GM12878 (cell line): ENCODE measurements around the gene DYDC2. TPM values are rescaled to one million over a fixed set of nuclear protein-coding genes. Genes with fewer than 3 reads are reported as not detected.

ENCODE experiments used
- ATAC-seq: fragments of 200-7000 bp; cut with Tn5 transposase; 3 replicates; pipeline ENCODE4 v1.9.1; 2020; ENCODE audit warnings: mild to moderate bottlenecking, moderate library complexity
- BruUV-seq: library from RNA; stranded (reverse); fragments of 400-500 nt; replicated peaks from 2 replicates; lab custom pipeline; 2021; lab: Mats Ljungman, UMichigan
- CTCF ChIA-PET: fragments of 300-600 bp; sonication (Branson Sonifier 250); formaldehyde crosslinking; extraction: SDS; loops from one replicate; lab custom pipeline; 2021; ENCODE audit warnings: inconsistent platforms; lab: Yijun Ruan, JAX
- POLR2A ChIA-PET: fragments of 350-600 bp; formaldehyde crosslinking; extraction: SDS; loops from one replicate; lab custom pipeline; 2021; ENCODE audit warnings: inconsistent platforms; lab: Charles Lee
- RAD21 ChIA-PET: fragments of 300-600 bp; sonication (Branson Sonifier 250); formaldehyde crosslinking; loops from one replicate; lab custom pipeline; 2023; ENCODE audit warnings: antibody characterized with exemption; ENCODE audit not compliant: unreplicated experiment; lab: Charles Lee
- SMC1A ChIA-PET: fragments of 300-600 bp; sonication (Branson Sonifier 250); formaldehyde crosslinking; loops from one replicate; lab custom pipeline; 2023; ENCODE audit not compliant: unreplicated experiment, uncharacterized antibody; lab: Charles Lee
- DNase-seq: peaks from one replicate; pipeline ENCODE4 v3.0.0-alpha.2; 2011; ENCODE audit warnings: low read depth, low spot score
- FAIRE-seq: peaks from 3 replicates; lab custom pipeline; 2011; peaks lifted over from hg19 to GRCh38; lab: Jason Lieb, UNC
- H2AFZ ChIP-seq: 2 replicates; pipeline ENCODE4 v1.6.0; 2011; ENCODE audit warnings: low read depth, low read length, control low read depth; ENCODE audit not compliant: control insufficient read depth
- H3K27ac ChIP-seq: 2 replicates; pipeline ENCODE4 v1.5.1; 2011; ENCODE audit warnings: control low read depth; ENCODE audit not compliant: control insufficient read depth, insufficient read depth
- H3K27me3 ChIP-seq, 2 experiments: replicated peaks in 1 of 2; 2 replicates each; pipeline versions ENCODE4 v1.6.0 to v1.6.1; 2011; ENCODE audit warnings: low read length in 1 of 2; ENCODE audit not compliant: control insufficient read depth in 2 of 2, insufficient read depth in 2 of 2
- H3K36me3 ChIP-seq, 2 experiments: 2 replicates each; pipeline ENCODE4 v1.5.1; 2011; ENCODE audit warnings: low read length in 1 of 2; ENCODE audit not compliant: control insufficient read depth in 2 of 2, insufficient read depth in 2 of 2
- H3K4me1 ChIP-seq: 2 replicates; pipeline ENCODE4 v1.6.1; 2011; ENCODE audit warnings: mild to moderate bottlenecking, low read length, moderate library complexity, mixed read lengths; ENCODE audit not compliant: control insufficient read depth, insufficient read depth
- H3K4me2 ChIP-seq: 2 replicates; pipeline ENCODE4 v1.6.0; 2011; ENCODE audit warnings: control low read depth; ENCODE audit not compliant: control insufficient read depth, insufficient read depth
- H3K4me3 ChIP-seq: fragments of 200-600 bp; sonication (generic); 2 replicates; pipeline ENCODE4 v1.5.1; 2016
- H3K79me2 ChIP-seq: 2 replicates; pipeline ENCODE4 v1.6.0; 2011; ENCODE audit warnings: low read length; ENCODE audit not compliant: control insufficient read depth, insufficient read depth
- H3K9ac ChIP-seq: 2 replicates; pipeline ENCODE4 v1.8.0; 2011; ENCODE audit warnings: low read length, control low read depth, mixed read lengths; ENCODE audit not compliant: control insufficient read depth, insufficient read depth
- H3K9me3 ChIP-seq: replicated peaks from 3 replicates; pipeline ENCODE4 v1.5.1; 2011; ENCODE audit warnings: mild to moderate bottlenecking, low read length; ENCODE audit not compliant: control insufficient read depth, insufficient read depth
- H4K20me1 ChIP-seq: 2 replicates; pipeline ENCODE4 v1.6.0; 2011; ENCODE audit not compliant: control insufficient read depth, insufficient read depth
- BRCA1 ChIP-seq: IDR thresholded peaks from 2 replicates; pipeline ENCODE4 v1.6.1; 2011; ENCODE audit warnings: low read depth, low read length, improper control_type of control experiment
- CHD2 ChIP-seq: IDR thresholded peaks from 2 replicates; pipeline ENCODE4 v1.6.1; 2011; ENCODE audit warnings: low read depth, low read length, improper control_type of control experiment, borderline replicate concordance
- EGR1 ChIP-seq, 2 experiments: IDR thresholded peaks; 1 replicate in 1 of 2; 2 replicates in 1 of 2; pipeline ENCODE4 v1.6.1; 2011 to 2012; ENCODE audit warnings: low read depth in 2 of 2, low read length in 2 of 2, borderline replicate concordance in 1 of 2, mild to moderate bottlenecking in 1 of 2, moderate library complexity in 1 of 2
- FOXK2 ChIP-seq: fragments of 450-650 bp; IDR thresholded peaks from 2 replicates; pipeline ENCODE4 v1.6.1; 2017; ENCODE audit warnings: mild to moderate bottlenecking, moderate library complexity
- KLF5 ChIP-seq: fragments of 450-650 bp; IDR thresholded peaks from 2 replicates; pipeline ENCODE4 v1.6.1; 2014; ENCODE audit warnings: mild to moderate bottlenecking; ENCODE audit not compliant: partially characterized antibody
- MXI1 ChIP-seq: fragments of 150-350 bp; IDR thresholded peaks from 2 replicates; pipeline ENCODE4 v1.6.1; 2011; ENCODE audit warnings: low read depth, mild to moderate bottlenecking, inconsistent platforms, low read length, improper control_type of control experiment
- NBN ChIP-seq: fragments of 450-650 bp; IDR thresholded peaks from 2 replicates; pipeline ENCODE4 v1.6.1; 2016
- NRF1 ChIP-seq: conservative IDR thresholded peaks from 2 replicates; pipeline ENCODE4 v1.6.1; 2011; ENCODE audit warnings: mild to moderate bottlenecking, low read depth, low read length, improper control_type of control experiment
- PAX5 ChIP-seq: IDR thresholded peaks from 2 replicates; pipeline ENCODE4 v1.6.1; 2011; ENCODE audit warnings: low read depth, low read length, borderline replicate concordance
- RUNX3 ChIP-seq: IDR thresholded peaks from 2 replicates; pipeline ENCODE4 v1.6.1; 2012; ENCODE audit warnings: low read length, inconsistent platforms
- SREBF2 ChIP-seq: IDR thresholded peaks from 2 replicates; pipeline ENCODE4 v1.6.1; 2012; ENCODE audit warnings: mild to moderate bottlenecking, low read length
- TBL1XR1 ChIP-seq: IDR thresholded peaks from 2 replicates; pipeline ENCODE4 v1.6.1; 2012; ENCODE audit warnings: low read depth, low read length, improper control_type of control experiment
- ZNF217 ChIP-seq: fragments of 450-650 bp; IDR thresholded peaks from 2 replicates; pipeline ENCODE4 v1.6.1; 2017; ENCODE audit warnings: antibody characterized with exemption, mild to moderate bottlenecking
- ZNF274 ChIP-seq: IDR thresholded peaks from one replicate; pipeline ENCODE4 v1.8.0; 2011; ENCODE audit not compliant: insufficient read length, insufficient read depth
- ZSCAN29 ChIP-seq: fragments of 450-650 bp; IDR thresholded peaks from 2 replicates; pipeline ENCODE4 v1.6.1; 2017; ENCODE audit warnings: mild to moderate bottlenecking, moderate library complexity
- WGBS: methylation state at CpG from one replicate; pipeline ENCODE4 v1.1.6; 2016; ENCODE audit warnings: low lambda C conversion rate; ENCODE audit not compliant: insufficient replicate concordance, insufficient coverage; ENCODE audit errors: missing lambda C conversion rate; 5-methylcytosine and 5-hydroxymethylcytosine counted together
- in situ Hi-C: fragments of 300-500 bp; cut with MboI; formaldehyde crosslinking; loops from 9 replicates; pipeline ENCODE4 v1.14.3; 2018; ENCODE audit warnings: mixed read lengths
- intact Hi-C: fragments of 100-400 bp; cut with micrococcal nuclease; formaldehyde crosslinking; loops from one replicate; pipeline ENCODE4 v1.14.2; 2022; ENCODE audit not compliant: unreplicated experiment
- polyA plus RNA-seq, 11 experiments: library from polyadenylated mRNA; depleted of rRNA in 4 of 11; unstranded in 6 of 11; stranded (reverse) in 5 of 11; fragments of >200 nt; fragmentation: Nextera tagmentation in 4 of 11; fragmentation: Illumina TruSeq in 1 of 11; extraction: Ambion mirVana in 4 of 11; extraction: Trizol in 1 of 11; gene quantifications; 1 replicate in 1 of 11; 2 replicates in 10 of 11; pipeline versions ENCODE4 v1.2.1 to v1.2.3, GENCODE V29; 2011 to 2016; ENCODE audit warnings: inconsistent platforms in 2 of 11, missing spikeins in 2 of 11, low read depth in 1 of 11
- total RNA-seq, 4 experiments: library from RNA; depleted of rRNA in 3 of 4; stranded (reverse); fragments of >200 nt in 3 of 4; fragmentation: Illumina TruSeq in 1 of 4; extraction: Trizol in 1 of 4; gene quantifications; 2 replicates each; pipeline versions ENCODE4 v1.2.1 to v1.2.3, GENCODE V29; 2013 to 2021

Gene DYDC2
- total and polyA plus RNA-seq, 10 of the 15 experiments (the other 5 are each of a cell fraction or from before 2014, with no cell fraction given) = 0.18 TPM; not detected in 9

DNA sequence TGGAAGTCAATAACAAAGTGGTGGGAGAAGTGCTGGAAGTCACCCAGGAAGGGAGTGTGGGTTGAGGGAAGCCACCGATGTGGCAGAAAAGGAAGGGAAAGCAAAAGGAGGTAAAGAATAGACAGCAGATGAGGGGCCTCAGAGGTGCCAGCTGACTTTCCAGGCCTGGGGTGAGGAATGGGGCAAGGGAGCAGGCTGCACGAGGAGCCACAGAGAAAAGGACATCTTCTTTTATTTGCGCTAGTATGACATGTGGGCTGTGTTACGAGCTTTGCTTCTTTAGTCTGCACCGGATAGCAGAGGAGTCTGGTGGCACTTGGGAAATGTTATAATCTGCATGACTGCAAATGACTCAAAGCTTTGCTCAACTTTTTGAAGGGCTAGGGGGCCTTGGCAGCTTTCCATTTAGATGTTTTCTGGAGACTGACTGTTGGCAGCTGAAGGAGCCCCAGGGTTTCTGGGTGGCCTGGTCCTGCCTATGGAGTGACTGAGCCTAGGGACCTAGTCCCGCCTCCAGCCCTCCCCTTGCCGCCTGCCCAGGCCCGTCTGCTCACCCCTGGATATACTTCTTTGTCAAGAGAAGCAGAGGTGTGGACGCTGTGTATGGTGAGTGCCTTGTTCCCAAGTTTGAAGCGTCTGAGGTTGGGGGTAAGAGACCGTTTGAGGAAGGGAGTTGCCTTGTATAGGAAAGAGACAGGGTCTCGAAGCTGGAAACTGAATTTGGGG, 56.9 kb downstream of the DYDC2 start:
- in situ Hi-C loops = no loop called here
- intact Hi-C loops = no loop called here
- ChIA-PET RAD21 (no interaction called here), SMC1A (interaction anchor here (0.8 kb wide), 1 partner anchor 30 kb away, joined by 3 read pairs; no protein-coding TSS in a partner anchor), CTCF (interaction anchor here (0.8 to 1.5 kb wide), 2 partner anchors 9 to 31 kb away, joined by 3 read pairs; no protein-coding TSS in a partner anchor), POLR2A (interaction anchor here (1.1 kb wide), 1 partner anchor 25 kb away, joined by 3 read pairs; no protein-coding TSS in a partner anchor)
- DNase-seq = no peak
- FAIRE-seq = no peak
- ATAC-seq = no peak
- no TSS peak for BruUV-seq
- H3K27me3 ChIP-seq = no peaks in the 10 kb centered on the region; a peak in 1 of 4 replicates
- 69% methylated on average over 12 of the region's 12 CpGs for WGBS
- H3K4me3 ChIP-seq = no peak overlapping the region
- H3K9ac ChIP-seq = no peak overlapping the region
- H4K20me1 ChIP-seq = no peaks in the 10 kb centered on the region
- H2AFZ ChIP-seq = no peak overlapping the region
- H3K4me1 ChIP-seq = no peaks in the 10 kb centered on the region
- H3K4me2 ChIP-seq = no peak overlapping the region
- H3K79me2 ChIP-seq = no peaks in the 10 kb centered on the region
- TF ChIP-seq ZSCAN29 (no peak), CHD2 (no peak), FOXK2 (no peak), TBL1XR1 (no peak)
- TF ChIP-seq, all 136 proteins: peak for 0
- no peak overlapping the region for H3K27ac ChIP-seq
- H3K36me3 ChIP-seq = no peaks in the 10 kb centered on the region
- no peaks in the 10 kb centered on the region for H3K9me3 ChIP-seq

DNA sequence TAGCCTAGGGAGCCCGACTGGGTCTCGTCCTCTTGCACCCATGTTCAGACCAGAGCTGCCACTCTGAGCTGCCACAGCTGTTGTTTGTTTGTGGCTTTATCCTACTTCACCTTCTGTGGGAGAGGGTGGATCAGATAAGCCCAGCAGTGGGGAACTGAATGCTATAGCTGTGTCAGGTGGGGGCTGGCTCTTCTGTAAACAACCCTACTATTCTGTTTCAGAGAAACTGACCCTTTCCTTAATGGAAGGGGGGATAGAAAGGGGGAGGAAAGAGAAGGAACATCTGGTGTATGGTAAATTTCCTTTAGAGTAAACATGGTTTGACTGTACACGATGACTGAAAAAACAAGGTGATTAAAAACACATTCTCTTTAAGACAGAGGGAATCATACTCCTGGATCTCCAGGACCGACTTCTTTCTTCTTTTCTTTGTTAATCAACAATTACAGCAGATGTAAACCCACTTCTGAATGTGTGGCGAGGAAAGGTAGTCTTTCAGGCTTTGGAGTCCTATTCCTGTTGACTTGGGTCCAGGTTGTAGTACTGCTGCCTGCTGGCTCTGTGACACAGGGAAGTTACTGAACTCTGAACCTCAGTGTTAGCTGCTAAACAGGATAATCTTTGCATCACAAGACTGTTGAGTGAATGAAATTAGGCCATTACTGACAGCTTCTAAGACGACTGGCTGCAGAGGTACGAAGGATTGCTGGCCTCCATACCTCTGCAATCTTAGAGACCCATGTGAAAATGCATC, 57.7 kb downstream of the DYDC2 start:
- TF ChIP-seq BRCA1 = no peak
- TF ChIP-seq KLF5 = no peak
- TF ChIP-seq NRF1 = no peak
- no peak for TF ChIP-seq NBN
- TF ChIP-seq ZNF274 = no peak
- TF ChIP-seq EGR1 (IDR thresholded peaks at IDR 0.05; ENCODE audit: borderline replicate concordance in 1 of 2, low read depth in 2 of 2, low read length in 2 of 2) = no peak
- no peak for TF ChIP-seq RUNX3
- no peak for TF ChIP-seq SREBF2
- no peak for TF ChIP-seq MXI1
- TF ChIP-seq PAX5 = no peak
- no peak for TF ChIP-seq ZNF217
- TF ChIP-seq TBL1XR1 = no peak
- TF ChIP-seq, all 136 proteins: peak for 0
- ChIA-PET CTCF (interaction anchor here (0.8 to 1.5 kb wide), 2 partner anchors 8 to 30 kb away, joined by 3 read pairs; no protein-coding TSS in a partner anchor), RAD21 (no interaction called here), POLR2A (interaction anchor here (1.1 kb wide), 1 partner anchor 24 kb away, joined by 3 read pairs; no protein-coding TSS in a partner anchor), SMC1A (no interaction called here)
- in situ Hi-C loops = no loop called here
- ATAC-seq (no peak), DNase-seq (no peak), FAIRE-seq (no peak)
- Histone ChIP-seq H3K79me2 (no peaks in the 10 kb centered on the region), H3K27me3 (no peaks in the 10 kb centered on the region), H4K20me1 (no peaks in the 10 kb centered on the region), H3K4me3 (no peak overlapping the region), H3K4me2 (no peak overlapping the region), H3K9ac (no peak overlapping the region), H2AFZ (no peak overlapping the region), H3K9me3 (no peaks in the 10 kb centered on the region), H3K36me3 (no peaks in the 10 kb centered on the region), H3K27ac (no peak overlapping the region), H3K4me1 (no peaks in the 10 kb centered on the region)
- WGBS = 71% methylated on average over 7 of the region's 7 CpGs
- no TSS peak for BruUV-seq
- intact Hi-C loops = no loop called here
